ENCODE data around the gene NXPH3.

The NXPH3 gene

GRCh38 chr17:49631496-49631895, 55.8 kb downstream of the NXPH3 start:
- DNase-seq = no peak

Data from NCI-H1694 (cell line).